HEK293 (cell line): ENCODE results near the gene DIP2B.

Source experiments
- CTCF ChIA-PET: fragments of 350-600 bp; formaldehyde crosslinking; extraction: SDS; loops from one replicate; lab custom pipeline; 2021; ENCODE audit warnings: antibody characterized with exemption; lab: Yijun Ruan, JAX
- POLR2A ChIA-PET: fragments of 300-600 bp; formaldehyde crosslinking; extraction: SDS; loops from one replicate; lab custom pipeline; 2020; ENCODE audit warnings: antibody characterized with exemption, inconsistent platforms; lab: Yijun Ruan, JAX
- H3K27ac ChIP-seq: fragments of 200-500 bp; sonication (Bioruptor generic); 2 replicates; pipeline ENCODE4 v1.5.1; 2014; ENCODE audit warnings: low read depth, low read length, control low read depth, inconsistent platforms; ENCODE audit errors: extremely low read depth
- H3K36me3 ChIP-seq, 2 experiments: fragments of 200-500 bp in 1 of 2; sonication (Bioruptor generic) in 1 of 2; 1 replicate in 1 of 2; 2 replicates in 1 of 2; pipeline ENCODE4 v1.5.1; 2014 to 2017; ENCODE audit warnings: inconsistent platforms in 2 of 2, low read length in 2 of 2; ENCODE audit not compliant: control insufficient read depth in 2 of 2, insufficient read depth in 1 of 2
- H3K4me1 ChIP-seq: fragments of 200-500 bp; sonication (Bioruptor generic); 2 replicates; pipeline ENCODE4 v1.5.1; 2014; ENCODE audit warnings: mild to moderate bottlenecking, low read length, inconsistent platforms; ENCODE audit not compliant: control insufficient read depth, insufficient read depth
- H3K4me3 ChIP-seq: 2 replicates; pipeline ENCODE4 v1.5.1; 2011; ENCODE audit warnings: low read depth, mild to moderate bottlenecking, control low read depth, low read length, moderate library complexity
- H3K9me3 ChIP-seq: fragments of 200-500 bp; sonication (Bioruptor generic); 2 replicates; pipeline ENCODE4 v1.5.1; 2014; ENCODE audit warnings: low read depth, low read length, inconsistent platforms; ENCODE audit not compliant: control insufficient read depth, insufficient read depth
- HOXC10 ChIP-seq: sonication (generic); formaldehyde crosslinking; IDR thresholded peaks from 2 replicates; pipeline ENCODE4 v1.8.1; 2023; ENCODE audit warnings: mild to moderate bottlenecking, missing genetic modification reagents
- KLF8 ChIP-seq: fragments of 450-650 bp; formaldehyde crosslinking; IDR thresholded peaks from 2 replicates; pipeline ENCODE4 v1.5.1; 2016; ENCODE audit warnings: missing biosample characterization, missing genetic modification characterization
- OSR2 ChIP-seq: fragments of 450-650 bp; formaldehyde crosslinking; IDR thresholded peaks from 2 replicates; pipeline ENCODE4 v1.5.1; 2016; ENCODE audit warnings: missing biosample characterization, missing genetic modification characterization
- PBX3 ChIP-seq: sonication (generic); formaldehyde crosslinking; IDR thresholded peaks from 2 replicates; pipeline ENCODE4 v1.8.1; 2022; ENCODE audit warnings: mild to moderate bottlenecking, moderate library complexity, missing genetic modification reagents
- PRDM4 ChIP-seq: fragments of 450-650 bp; formaldehyde crosslinking; IDR thresholded peaks from 2 replicates; pipeline ENCODE4 v1.5.1; 2017; ENCODE audit warnings: missing biosample characterization, missing genetic modification characterization
- ZBTB6 ChIP-seq: fragments of 450-650 bp; formaldehyde crosslinking; IDR thresholded peaks from 2 replicates; pipeline ENCODE4 v1.5.1; 2017; ENCODE audit warnings: missing biosample characterization, missing genetic modification characterization
- ZBTB8A ChIP-seq: fragments of 450-650 bp; formaldehyde crosslinking; IDR thresholded peaks from 2 replicates; pipeline ENCODE4 v1.5.1; 2016; ENCODE audit warnings: missing biosample characterization, missing genetic modification characterization
- ZNF121 ChIP-seq: fragments of 450-650 bp; formaldehyde crosslinking; IDR thresholded peaks from 2 replicates; pipeline ENCODE4 v1.5.1; 2016; ENCODE audit warnings: missing biosample characterization, missing genetic modification characterization
- ZNF157 ChIP-seq: fragments of 450-650 bp; formaldehyde crosslinking; IDR thresholded peaks from 2 replicates; pipeline ENCODE4 v1.5.1; 2016; ENCODE audit warnings: missing biosample characterization, missing genetic modification characterization
- ZNF18 ChIP-seq: fragments of 450-650 bp; formaldehyde crosslinking; IDR thresholded peaks from 2 replicates; pipeline ENCODE4 v1.5.1; 2016; ENCODE audit warnings: missing biosample characterization, missing genetic modification characterization
- ZNF23 ChIP-seq: fragments of 450-650 bp; formaldehyde crosslinking; IDR thresholded peaks from 2 replicates; pipeline ENCODE4 v1.5.1; 2016; ENCODE audit warnings: missing biosample characterization, missing genetic modification characterization, borderline replicate concordance
- ZNF473 ChIP-seq: fragments of 450-650 bp; formaldehyde crosslinking; IDR thresholded peaks from 2 replicates; pipeline ENCODE4 v1.5.1; 2017; ENCODE audit warnings: missing biosample characterization, missing genetic modification characterization
- ZNF48 ChIP-seq: fragments of 450-650 bp; formaldehyde crosslinking; IDR thresholded peaks from 2 replicates; pipeline ENCODE4 v1.5.1; 2016; ENCODE audit warnings: missing biosample characterization, missing genetic modification characterization
- ZNF488 ChIP-seq: fragments of 450-650 bp; formaldehyde crosslinking; IDR thresholded peaks from 2 replicates; pipeline ENCODE4 v1.5.1; 2016; ENCODE audit warnings: missing biosample characterization, missing genetic modification characterization
- ZNF518A ChIP-seq: fragments of 450-650 bp; formaldehyde crosslinking; conservative IDR thresholded peaks from 2 replicates; pipeline ENCODE4 v1.5.1; 2016; ENCODE audit warnings: low read depth, missing biosample characterization, missing genetic modification characterization
- ZNF548 ChIP-seq: fragments of 450-650 bp; formaldehyde crosslinking; IDR thresholded peaks from 2 replicates; pipeline ENCODE4 v1.5.1; 2016; ENCODE audit warnings: missing biosample characterization, missing genetic modification characterization
- ZNF571 ChIP-seq: fragments of 450-650 bp; formaldehyde crosslinking; IDR thresholded peaks from 2 replicates; pipeline ENCODE4 v1.5.0; 2017; ENCODE audit warnings: missing biosample characterization, missing genetic modification characterization
- ZNF610 ChIP-seq: fragments of 450-650 bp; formaldehyde crosslinking; IDR thresholded peaks from 2 replicates; pipeline ENCODE4 v1.5.1; 2016; ENCODE audit warnings: missing biosample characterization, missing genetic modification characterization, borderline replicate concordance
- ZNF747 ChIP-seq: fragments of 450-650 bp; formaldehyde crosslinking; IDR thresholded peaks from 2 replicates; pipeline ENCODE4 v1.5.1; 2016; ENCODE audit warnings: missing biosample characterization, missing genetic modification characterization
- ZNF785 ChIP-seq: fragments of 450-650 bp; formaldehyde crosslinking; IDR thresholded peaks from 2 replicates; pipeline ENCODE4 v1.5.1; 2016; ENCODE audit warnings: missing biosample characterization, missing genetic modification characterization

Gene DIP2B

GRCh38 chr12:50739611-50740010 is 234.8 kb downstream of the DIP2B start:
- TF ChIP-seq ZNF548 (tag by site-specific recombination) (no peak), ZNF488 (no peak), PBX3 (CRISPR knock-in tag) (no peak)
- TF ChIP-seq, all 188 proteins: peak for 0
- no peak overlapping the region for H3K27ac ChIP-seq
- no peaks in the 10 kb centered on the region for H3K9me3 ChIP-seq
- ChIA-PET CTCF (no interaction called here), POLR2A (no interaction called here)
- no peaks in the 10 kb centered on the region for H3K4me1 ChIP-seq
- H3K36me3 ChIP-seq, result peaks cover 15 to 63% of the 10 kb centered on the region in 2 experiments; a peak in 2 of 3 replicates
- H3K4me3 ChIP-seq, result no peak overlapping the region

- no peaks in the 10 kb centered on the region for H3K9me3 ChIP-seq
- no peak overlapping the region for H3K27ac ChIP-seq
- peaks cover 15 to 69% of the 10 kb centered on the region in 2 experiments; a peak in 2 of 3 replicates for H3K36me3 ChIP-seq
- ChIA-PET POLR2A (no interaction called here), CTCF (interaction anchor here (1.5 kb wide), 1 partner anchor 25 kb away, joined by 6 read pairs; no protein-coding TSS in a partner anchor)
- no peaks in the 10 kb centered on the region for H3K4me1 ChIP-seq
- H3K4me3 ChIP-seq, result no peak overlapping the region
- no peak for TF ChIP-seq ZNF23 (tag by site-specific recombination)
- no peak for TF ChIP-seq ZNF610 (tag by site-specific recombination)
- no peak for TF ChIP-seq ZNF747 (tag by site-specific recombination)
- no peak for TF ChIP-seq ZNF518A (tag by site-specific recombination)
- TF ChIP-seq, all 188 proteins: peak for 0
Measured at GRCh38 chr12:50740307-50740706, 235.5 kb downstream of the DIP2B start.

- H3K4me3 ChIP-seq, result no peak overlapping the region
- CTCF ChIA-PET, result interaction anchor here (0.6 kb wide), 2 partner anchors 23 to 584 kb away, joined by 3 read pairs; no protein-coding TSS in a partner anchor
- POLR2A ChIA-PET, result no interaction called here
- peaks cover 11 to 58% of the 10 kb centered on the region in 2 experiments; a peak in 2 of 3 replicates for H3K36me3 ChIP-seq
- H3K9me3 ChIP-seq, result no peaks in the 10 kb centered on the region
- H3K4me1 ChIP-seq, result no peaks in the 10 kb centered on the region
- no peak overlapping the region for H3K27ac ChIP-seq
- no peak for TF ChIP-seq ZNF571 (tag by site-specific recombination)
- TF ChIP-seq ZNF157 (tag by site-specific recombination), result no peak
- no peak for TF ChIP-seq ZNF121 (tag by site-specific recombination)
- TF ChIP-seq ZNF473 (tag by site-specific recombination), result no peak
- no peak for TF ChIP-seq ZNF785
- no peak for TF ChIP-seq ZBTB6
- TF ChIP-seq ZNF48, result no peak
- TF ChIP-seq OSR2 (tag by site-specific recombination), result no peak
- TF ChIP-seq HOXC10 (CRISPR knock-in tag), result no peak
- no peak for TF ChIP-seq ZNF18 (tag by site-specific recombination)
- TF ChIP-seq ZBTB8A (tag by site-specific recombination), result no peak
- no peak for TF ChIP-seq KLF8 (tag by site-specific recombination)
- TF ChIP-seq PRDM4, result no peak
Measured at GRCh38 chr12:50742776-50743175, 238.0 kb downstream of the DIP2B start.
